Measurements from ENCODE around the gene BIN1.
A peak's percentile ranks its signal among the peaks of the same experiment; 100 is the strongest.

Gene BIN1

GRCh38 chr2:127094509-127095366 lies 12.2 kb downstream of the BIN1 start:
- TF ChIP-seq Cebpa-rat (IDR thresholded peaks at IDR 0.05), result no peak
- no peaks in the 10 kb centered on the region for H3K9me3 ChIP-seq (replicated peaks in 1 of 11)
- H3K27me3 ChIP-seq, result no peaks in the 10 kb centered on the region
- H3K4me3 ChIP-seq, result peak overlapping the region in 6 of 10 experiments; percentile 51 to 59 (median 55); a peak in 8 of 20 replicates
- peaks cover 10 to 99% (median 70%) of the 10 kb centered on the region in 11 experiments; a peak in 21 of 22 replicates for H4K20me1 ChIP-seq
- H3K4me2 ChIP-seq, result peak overlapping the region; percentile 86 to 99 (median 98)
- H3K36me3 ChIP-seq, result peaks cover 0 to 2% (median 0%) of the 10 kb centered on the region in 11 experiments; a peak in 2 of 22 replicates
- peak overlapping the region in 9 of 11 experiments; percentile 46 to 98 (median 80); a peak in 17 of 22 replicates for H3K27ac ChIP-seq
- H3K9ac ChIP-seq, result peak overlapping the region in 10 of 11 experiments; percentile 9 to 91 (median 70); a peak in 16 of 22 replicates
- peaks cover 86 to 100% (median 100%) of the 10 kb centered on the region in 10 experiments for H3K4me1 ChIP-seq

GRCh38 chr2:127093648-127094210 lies 13.2 kb downstream of the BIN1 start:
- Histone ChIP-seq H3K36me3 (no peaks in the 10 kb centered on the region), H3K4me2 (peak overlapping the region; percentile 86 to 99 (median 98)), H3K27me3 (no peaks in the 10 kb centered on the region), H3K4me3 (peak overlapping the region in 7 of 10 experiments; percentile 45 to 59 (median 55); a peak in 14 of 20 replicates), H3K9me3 (replicated peaks in 1 of 11) (no peaks in the 10 kb centered on the region), H4K20me1 (peaks cover 10 to 99% (median 60%) of the 10 kb centered on the region in 11 experiments; a peak in 21 of 22 replicates), H3K27ac (peak overlapping the region in 9 of 11 experiments; percentile 46 to 98 (median 80); a peak in 19 of 22 replicates), H3K4me1 (peaks cover 86 to 100% (median 100%) of the 10 kb centered on the region in 10 experiments), H3K9ac (peak overlapping the region in 10 of 11 experiments; percentile 9 to 91 (median 70); a peak in 17 of 22 replicates)
- no peak for TF ChIP-seq Cebpa-rat (IDR thresholded peaks at IDR 0.05)

- Histone ChIP-seq H3K27ac (peak overlapping the region in 9 of 11 experiments; percentile 46 to 98 (median 80); a peak in 18 of 22 replicates), H3K27me3 (no peaks in the 10 kb centered on the region), H3K4me3 (peak overlapping the region in 7 of 10 experiments; percentile 45 to 59 (median 55); a peak in 14 of 20 replicates), H3K36me3 (no peaks in the 10 kb centered on the region), H4K20me1 (peaks cover 10 to 99% (median 53%) of the 10 kb centered on the region in 11 experiments; a peak in 21 of 22 replicates), H3K9me3 (replicated peaks in 1 of 11) (no peaks in the 10 kb centered on the region), H3K4me2 (peak overlapping the region; percentile 86 to 99 (median 98)), H3K9ac (peak overlapping the region in 10 of 11 experiments; percentile 34 to 91 (median 70); a peak in 18 of 22 replicates), H3K4me1 (peaks cover 86 to 100% (median 100%) of the 10 kb centered on the region in 10 experiments)
- TF ChIP-seq Cebpa-rat (IDR thresholded peaks at IDR 0.05), result no peak
Observed at GRCh38 chr2:127092901-127093516, 13.9 kb downstream of the BIN1 start.

DNA sequence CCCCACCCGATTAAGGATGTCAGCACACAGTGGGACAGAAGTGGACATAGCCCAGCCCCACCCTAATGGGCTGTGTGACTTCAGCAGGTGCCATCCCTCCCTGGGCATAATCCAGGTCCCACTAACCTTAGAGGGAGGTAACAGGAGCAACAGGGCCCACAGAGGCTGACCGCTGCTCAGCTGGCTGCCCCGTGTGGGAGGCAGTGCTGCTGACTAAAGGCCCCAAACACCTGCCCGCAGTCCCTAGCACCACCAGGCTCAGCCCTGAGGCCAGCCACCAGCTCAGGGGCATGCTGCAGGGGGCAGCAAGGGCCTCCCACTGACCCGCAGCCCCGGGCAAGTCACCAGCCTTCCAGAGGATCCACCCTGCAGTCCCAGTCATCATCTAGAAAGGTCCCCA lies 14.6 kb downstream of the BIN1 start:
- no peak for TF ChIP-seq Cebpa-rat (IDR thresholded peaks at IDR 0.05)
- Histone ChIP-seq H3K4me2 (peak overlapping the region; percentile 86 to 99 (median 98)), H3K4me3 (peak overlapping the region in 7 of 10 experiments; percentile 45 to 59 (median 55); a peak in 13 of 20 replicates), H3K4me1 (peaks cover 86 to 100% (median 100%) of the 10 kb centered on the region in 10 experiments), H4K20me1 (peaks cover 5 to 92% (median 46%) of the 10 kb centered on the region in 11 experiments; a peak in 21 of 22 replicates), H3K9me3 (replicated peaks in 1 of 11) (no peaks in the 10 kb centered on the region), H3K27me3 (no peaks in the 10 kb centered on the region), H3K27ac (peak overlapping the region in 9 of 11 experiments; percentile 46 to 98 (median 80); a peak in 16 of 22 replicates), H3K36me3 (no peaks in the 10 kb centered on the region), H3K9ac (peak overlapping the region in 9 of 11 experiments; percentile 47 to 91 (median 72); a peak in 18 of 22 replicates)

GRCh38 chr2:127091886-127092285 lies 15.1 kb downstream of the BIN1 start:
- peaks cover 1 to 88% (median 42%) of the 10 kb centered on the region in 11 experiments; a peak in 21 of 22 replicates for H4K20me1 ChIP-seq
- peak overlapping the region in 4 of 10 experiments; percentile 45 to 59 (median 55); a peak in 5 of 20 replicates for H3K4me3 ChIP-seq
- H3K27ac ChIP-seq, result peak overlapping the region in 8 of 11 experiments; percentile 70 to 98 (median 88); a peak in 15 of 22 replicates
- H3K27me3 ChIP-seq, result no peaks in the 10 kb centered on the region
- H3K36me3 ChIP-seq, result no peaks in the 10 kb centered on the region
- peaks cover 86 to 100% (median 99%) of the 10 kb centered on the region in 10 experiments for H3K4me1 ChIP-seq
- no peak for TF ChIP-seq Cebpa-rat (IDR thresholded peaks at IDR 0.05)
- peak overlapping the region in 8 of 11 experiments; percentile 57 to 91 (median 76); a peak in 13 of 22 replicates for H3K9ac ChIP-seq
- peak overlapping the region; percentile 86 to 99 (median 98); a peak in 20 of 22 replicates for H3K4me2 ChIP-seq
- H3K9me3 ChIP-seq (replicated peaks in 1 of 11), result no peaks in the 10 kb centered on the region

GRCh38 chr2:127091148-127091547 lies 15.8 kb downstream of the BIN1 start:
- H3K4me3 ChIP-seq, result peak overlapping the region in 3 of 10 experiments; percentile 14 to 41 (median 40); a peak in 2 of 20 replicates
- no peaks in the 10 kb centered on the region for H3K9me3 ChIP-seq (replicated peaks in 1 of 11)
- no peaks in the 10 kb centered on the region for H3K36me3 ChIP-seq
- peaks cover 86 to 100% (median 98%) of the 10 kb centered on the region in 10 experiments for H3K4me1 ChIP-seq
- peak overlapping the region; percentile 11 to 99 (median 98); a peak in 19 of 22 replicates for H3K4me2 ChIP-seq
- H4K20me1 ChIP-seq, result peaks cover 0 to 81% (median 34%) of the 10 kb centered on the region in 11 experiments; a peak in 19 of 22 replicates
- H3K9ac ChIP-seq, result peak overlapping the region in 6 of 11 experiments; percentile 39 to 91 (median 90); a peak in 11 of 22 replicates
- no peaks in the 10 kb centered on the region for H3K27me3 ChIP-seq
- peak overlapping the region in 6 of 11 experiments; percentile 17 to 98 (median 96); a peak in 11 of 22 replicates for H3K27ac ChIP-seq
- TF ChIP-seq Cebpa-rat (IDR thresholded peaks at IDR 0.05), result no peak

DNA sequence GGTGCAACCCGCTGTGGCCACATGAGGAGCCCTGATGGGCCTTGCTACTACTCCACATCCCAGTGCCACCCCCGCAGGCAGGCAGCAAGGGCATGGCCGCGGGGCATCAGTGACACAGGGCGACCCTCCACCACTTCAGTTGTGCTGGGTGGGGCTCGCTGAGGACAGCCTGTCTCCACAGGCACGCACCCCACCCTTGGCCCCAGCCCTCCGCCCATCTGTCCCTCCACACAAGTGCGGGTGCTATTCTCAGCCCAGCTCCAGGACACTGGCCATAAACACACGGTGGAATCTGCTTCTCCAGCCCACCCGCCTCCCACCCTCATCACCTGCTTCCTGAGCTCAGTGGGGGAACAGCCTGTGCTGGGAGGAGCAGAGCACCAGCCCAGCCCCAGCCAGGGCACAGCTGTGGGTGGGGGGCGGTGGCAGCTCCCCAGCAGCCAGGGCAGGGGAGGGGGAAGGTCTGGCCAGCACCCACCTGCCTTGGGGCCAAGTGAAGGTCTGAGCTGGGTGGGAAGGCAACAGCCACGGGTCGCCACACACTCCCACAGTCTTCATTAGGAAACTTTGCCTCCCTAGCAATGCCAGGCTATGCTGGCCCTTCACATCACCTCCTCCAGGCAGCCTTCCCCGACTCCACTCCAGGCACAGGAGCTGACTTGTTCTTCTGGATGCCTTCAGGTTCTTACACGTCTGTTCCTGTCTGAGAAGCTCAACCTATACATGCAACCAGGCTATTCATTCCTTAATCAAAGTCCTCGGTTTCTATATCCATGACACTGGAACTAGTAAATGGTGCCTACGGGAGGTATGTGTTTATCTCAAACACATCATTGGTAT lies 16.5 kb downstream of the BIN1 start:
- Histone ChIP-seq H3K27ac (peak overlapping the region in 8 of 11 experiments; percentile 27 to 98 (median 71); a peak in 13 of 22 replicates), H3K4me3 (peak overlapping the region in 4 of 10 experiments; percentile 20 to 55 (median 42); a peak in 9 of 20 replicates), H3K4me2 (peak overlapping the region; percentile 61 to 99 (median 98)), H3K27me3 (no peaks in the 10 kb centered on the region), H3K9ac (peak overlapping the region in 8 of 11 experiments; percentile 27 to 91 (median 69); a peak in 14 of 22 replicates), H4K20me1 (peaks cover 0 to 78% (median 28%) of the 10 kb centered on the region in 11 experiments; a peak in 18 of 22 replicates), H3K4me1 (peaks cover 86 to 100% (median 98%) of the 10 kb centered on the region in 10 experiments), H3K9me3 (replicated peaks in 1 of 11) (no peaks in the 10 kb centered on the region), H3K36me3 (no peaks in the 10 kb centered on the region)
- no peak for TF ChIP-seq Cebpa-rat (IDR thresholded peaks at IDR 0.05)

Data from BLaER1 treated with 17β-estradiol and CSF1 and Interleukin-3, amounts not matched to agents 10 nM and 100 nM (cell line).